Activated naive CD8-positive, alpha-beta T cell treated with anti-CD3 and anti-CD28 coated beads, Interleukin-2, amount 50 U/mL, for 16 hours (primary cell): ENCODE data around the gene C10orf62.
"Not testable (repeated sequence)": the region's sequence is repeated elsewhere in the genome, so short reads cannot be mapped to it uniquely, and the experiment has no call there.

Experiments
- DNase-seq: peaks from one replicate; pipeline ENCODE4 v3.0.0-alpha.2; 2020; ENCODE audit warnings: low read depth, low spot score

C10orf62 gene

DNA sequence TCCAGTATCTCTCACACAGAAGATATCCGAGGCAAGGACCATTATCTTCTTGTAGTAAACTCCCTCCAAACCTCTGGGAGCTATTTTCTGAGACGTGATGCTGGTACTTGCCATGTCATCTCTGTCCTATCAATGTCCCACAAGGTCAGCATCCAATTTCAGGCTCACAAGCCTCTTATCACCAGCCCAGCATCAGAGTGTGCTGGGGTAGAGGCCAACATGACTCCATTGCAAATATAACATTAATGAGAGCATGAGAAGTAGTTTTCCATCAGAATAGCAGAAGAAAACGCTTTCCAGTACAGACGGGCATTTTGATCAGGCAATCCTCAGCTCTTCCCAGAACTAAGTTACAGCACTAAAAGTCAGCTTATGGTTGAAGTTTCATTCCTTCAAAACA, 38.2 kb downstream of the C10orf62 start:
- DNase-seq, result no peak

- no peak for DNase-seq
Measured at GRCh38 chr10:97628228-97628627, 38.7 kb downstream of the C10orf62 start.

DNA sequence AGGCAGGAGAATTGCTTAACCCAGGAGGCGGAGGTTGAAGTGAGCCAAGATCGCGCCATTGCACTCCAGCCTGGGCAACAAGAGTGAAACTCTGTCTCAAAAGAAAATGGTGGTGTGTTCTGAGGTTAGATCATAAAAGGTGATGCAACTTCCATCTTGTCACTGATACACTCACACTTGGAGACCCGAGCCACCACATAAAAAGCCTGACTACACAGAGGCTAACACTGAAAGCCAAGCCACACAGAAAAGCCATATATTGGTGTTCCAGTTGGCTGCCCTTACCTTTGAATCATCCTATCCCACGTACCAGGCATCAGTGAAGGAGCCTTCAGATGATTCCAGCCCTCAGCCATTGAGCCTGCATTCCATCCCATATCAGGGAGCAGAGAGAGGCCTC, 39.8 kb downstream of the C10orf62 start:
- DNase-seq, result no peak

- DNase-seq, result no peak
Measured at GRCh38 chr10:97631098-97631497, 41.6 kb downstream of the C10orf62 start.

- peak; percentile 82 for DNase-seq
Measured at GRCh38 chr10:97632949-97633884, 43.7 kb downstream of the C10orf62 start, which contains the start of gene MORN4. MORN4 (minus strand) TSS chr10:97633500; CDS start chr10:97619653, 13,847 bp downstream.

DNA sequence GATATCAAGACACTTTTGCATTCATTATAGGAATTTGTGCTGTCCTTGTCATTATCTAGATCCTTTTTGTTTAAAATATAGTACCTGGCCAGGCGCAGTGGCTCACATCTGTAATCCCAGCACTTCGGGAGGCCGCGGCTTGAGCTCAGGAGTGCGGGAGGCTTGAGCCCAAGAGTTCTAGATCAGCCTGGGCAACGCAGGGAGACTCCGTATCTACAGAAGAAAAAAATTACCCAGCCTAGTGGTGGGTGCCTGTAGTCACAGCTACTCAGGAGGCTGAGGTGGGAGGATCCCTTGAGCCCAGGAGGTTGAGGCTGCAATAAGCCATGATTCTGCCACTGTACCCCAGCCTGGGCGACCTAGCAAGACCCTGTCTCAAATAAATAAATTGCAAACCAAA, 44.4 kb downstream of the C10orf62 start:
- no peak for DNase-seq

- no peak for DNase-seq
Measured at GRCh38 chr10:97635577-97635976, 46.1 kb downstream of the C10orf62 start.

GRCh38 chr10:97639090-97639489, 49.6 kb downstream of the C10orf62 start:
- DNase-seq, result not testable (repeated sequence)

DNA sequence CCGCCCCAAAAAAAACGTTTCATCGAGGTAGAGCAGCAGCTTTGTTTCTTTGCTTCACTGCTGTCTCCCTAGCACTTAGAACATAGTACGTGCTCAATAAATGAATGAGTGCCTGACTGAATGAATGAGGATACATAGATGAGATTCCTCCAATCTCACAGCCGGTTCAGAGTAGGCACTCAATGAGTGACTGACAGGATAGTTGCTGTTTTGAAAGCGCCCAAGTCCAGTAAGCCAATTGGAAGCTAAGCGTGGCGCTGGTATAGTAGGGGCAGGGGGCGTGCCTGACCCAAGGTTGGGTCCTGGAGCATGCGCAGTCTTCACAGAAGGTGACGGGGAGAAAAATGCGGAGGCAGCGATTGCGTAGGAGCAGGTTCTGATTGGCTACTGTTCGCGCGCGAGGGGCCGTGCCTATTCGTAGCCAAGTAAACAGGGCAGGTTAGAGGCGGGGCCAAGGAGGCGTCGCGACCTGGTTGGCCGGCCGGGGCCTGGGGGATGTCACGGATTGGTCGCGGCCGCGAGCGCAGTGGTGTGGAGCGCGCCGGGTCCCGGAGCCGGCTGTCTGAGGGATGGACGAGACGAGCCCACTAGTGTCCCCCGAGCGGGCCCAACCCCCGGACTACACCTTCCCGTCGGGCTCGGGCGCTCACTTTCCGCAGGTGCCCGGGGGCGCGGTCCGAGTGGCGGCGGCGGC, 50.8 kb downstream of the C10orf62 start, which contains the start of gene PI4K2A:
TSS of gene PI4K2A (plus strand) at position 498 of the 694 bp plus-strand sequence. CDS start at position 570, 72 bp downstream.
- peak; percentile 98 for DNase-seq
